ENCODE data around the gene GPR153. TPM values are rescaled to one million over a fixed set of nuclear protein-coding genes. Genes with fewer than 3 reads are reported as not detected.

GPR153 gene
- total RNA-seq, 1 experiment from 2014 or later, result 3.2 TPM

DNA sequence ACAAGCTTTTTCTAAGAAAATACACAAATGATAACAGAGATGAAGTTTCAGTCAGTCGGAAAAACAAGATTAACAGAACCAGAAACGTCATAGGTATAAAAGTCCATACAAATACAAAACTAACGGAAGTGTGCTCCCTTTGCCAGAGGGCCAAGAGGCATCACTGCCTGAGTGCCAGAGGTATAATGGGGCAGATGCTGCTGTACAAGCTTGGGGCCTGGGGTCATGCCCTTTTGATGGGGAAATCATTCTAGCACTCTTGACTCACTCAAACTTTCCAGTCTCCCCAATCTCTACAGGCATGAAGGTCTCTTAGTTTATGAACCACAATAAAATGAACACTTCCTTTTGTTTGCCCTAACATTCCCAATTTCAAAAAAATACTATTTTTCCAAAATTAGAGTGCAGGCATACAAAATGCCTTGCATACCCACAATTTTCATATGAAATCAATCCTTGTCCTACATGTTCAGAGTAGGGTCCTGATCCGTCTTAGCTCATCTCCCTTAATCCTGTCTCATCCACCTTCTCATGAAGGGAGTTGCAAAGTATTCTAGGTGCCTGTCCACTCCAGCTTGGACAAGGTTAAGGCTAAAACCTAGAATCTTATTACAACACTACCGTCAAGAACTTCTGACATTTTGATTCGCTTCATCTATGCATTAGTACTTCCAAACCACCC lies 63.0 kb downstream of the GPR153 start:
- H3K4me3 Mint-ChIP-seq (ENCODE audit: unreplicated experiment), result peak overlapping the region; percentile 83
- BruUV-seq (replicated peaks), result no TSS peak
- no peaks in the 10 kb centered on the region; the same call in 1 of the 2 replicates for H3K36me3 ChIP-seq (ENCODE audit: control insufficient read depth, insufficient read depth, low read length)
- H3K4me3 ChIP-seq (ENCODE audit: low read depth, low read length), result peak overlapping the region; percentile 87
- no peak for DNase-seq
- no peaks in the 10 kb centered on the region for H3K9me3 ChIP-seq
- no peaks in the 10 kb centered on the region for H3K9me3 Mint-ChIP-seq (ENCODE audit: unreplicated experiment)
- peak overlapping the region; percentile 95 for H3K27ac Mint-ChIP-seq (ENCODE audit: unreplicated experiment)
- ChIA-PET CTCF (interaction anchor here (0.7 kb wide), 1 partner anchor 35 kb away, joined by 3 read pairs; no protein-coding TSS in a partner anchor), POLR2A (no interaction called here)
- H3K36me3 Mint-ChIP-seq (ENCODE audit: insufficient read depth, unreplicated experiment), result peaks cover 63% of the 10 kb centered on the region
- H3K4me1 Mint-ChIP-seq (ENCODE audit: low read depth, unreplicated experiment), result peaks cover 18% of the 10 kb centered on the region
- no peaks in the 10 kb centered on the region for H3K27me3 ChIP-seq (replicated peaks; ENCODE audit: control insufficient read depth, insufficient read depth, low read length)
- H3K27me3 Mint-ChIP-seq (ENCODE audit: insufficient read depth, unreplicated experiment), result no peaks in the 10 kb centered on the region
- intact Hi-C loops (cut with micrococcal nuclease; ENCODE audit: unreplicated experiment), result loop anchor here (5.0 kb wide), 1 partner anchor 39 kb away; the partner anchor contains the start of gene ICMT
- TF ChIP-seq, protein P1, sequence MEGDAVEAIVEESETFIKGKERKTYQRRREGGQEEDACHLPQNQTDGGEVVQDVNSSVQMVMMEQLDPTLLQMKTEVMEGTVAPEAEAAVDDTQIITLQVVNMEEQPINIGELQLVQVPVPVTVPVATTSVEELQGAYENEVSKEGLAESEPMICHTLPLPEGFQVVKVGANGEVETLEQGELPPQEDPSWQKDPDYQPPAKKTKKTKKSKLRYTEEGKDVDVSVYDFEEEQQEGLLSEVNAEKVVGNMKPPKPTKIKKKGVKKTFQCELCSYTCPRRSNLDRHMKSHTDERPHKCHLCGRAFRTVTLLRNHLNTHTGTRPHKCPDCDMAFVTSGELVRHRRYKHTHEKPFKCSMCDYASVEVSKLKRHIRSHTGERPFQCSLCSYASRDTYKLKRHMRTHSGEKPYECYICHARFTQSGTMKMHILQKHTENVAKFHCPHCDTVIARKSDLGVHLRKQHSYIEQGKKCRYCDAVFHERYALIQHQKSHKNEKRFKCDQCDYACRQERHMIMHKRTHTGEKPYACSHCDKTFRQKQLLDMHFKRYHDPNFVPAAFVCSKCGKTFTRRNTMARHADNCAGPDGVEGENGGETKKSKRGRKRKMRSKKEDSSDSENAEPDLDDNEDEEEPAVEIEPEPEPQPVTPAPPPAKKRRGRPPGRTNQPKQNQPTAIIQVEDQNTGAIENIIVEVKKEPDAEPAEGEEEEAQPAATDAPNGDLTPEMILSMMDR (IDR thresholded peaks at IDR 0.05; ENCODE audit: insufficient read depth in 1 of 2, low read depth in 1 of 2, low read length in 1 of 2, severe bottlenecking in 1 of 2, unreplicated experiment in 1 of 2), result no peak
- H3K4me1 ChIP-seq, result peaks cover 14% of the 10 kb centered on the region

Other genes starting within 250 kb of the GPR153 start
- 9.6 and 11.0 TPM in 2 replicates for gene KCNAB2, start 215.2 kb downstream of the GPR153 start, total RNA-seq (2022)
- 0.39 and 0.44 TPM in 2 replicates for gene CHD5, start 80.8 kb downstream of the GPR153 start, total RNA-seq (2022)
- gene RPL22, start 61.5 kb downstream of the GPR153 start, total RNA-seq (2022), result 406 and 418 TPM in 2 replicates
- 26.1 and 27.4 TPM in 2 replicates for gene RNF207, start 55.0 kb downstream of the GPR153 start, total RNA-seq (2022)
- 73.6 and 77.6 TPM in 2 replicates for gene ICMT, start 25.1 kb downstream of the GPR153 start, total RNA-seq (2022)
- gene HES3, start 16.9 kb downstream of the GPR153 start, total RNA-seq (2022), result not detected in 2 replicates
- 179 and 221 TPM in 2 replicates for gene ACOT7, start 132.7 kb upstream of the GPR153 start, total RNA-seq (2022)
- gene HES2, start 158.8 kb upstream of the GPR153 start, total RNA-seq (2022), result 0.37 and 0.91 TPM in 2 replicates
- gene ESPN, start 163.7 kb upstream of the GPR153 start, total RNA-seq (2022), result 14.9 and 16.3 TPM in 2 replicates
- 15.0 and 16.3 TPM in 2 replicates for gene TNFRSF25, start 205.1 kb upstream of the GPR153 start, total RNA-seq (2022)
- gene PLEKHG5, start 230.6 kb upstream of the GPR153 start, total RNA-seq (2022), result 11.6 and 12.2 TPM in 2 replicates

Data from Caco-2 (cell line).